GM19099 (cell line): ENCODE measurements around the gene BNIP3.

ENCODE experiments used
- POLR2A ChIP-seq: IDR thresholded peaks from 3 replicates; pipeline ENCODE4 v1.6.1; 2011; ENCODE audit warnings: low read depth; ENCODE audit not compliant: insufficient read length; ENCODE audit errors: extremely low read depth

The BNIP3 gene

GRCh38 chr10:131949041-131949862 lies 32.5 kb downstream of the BNIP3 start:
- TF ChIP-seq POLR2A, result no peak

- TF ChIP-seq POLR2A, result no peak
Measured at GRCh38 chr10:131948501-131948900, 33.2 kb downstream of the BNIP3 start.

- TF ChIP-seq POLR2A, result no peak
Measured at GRCh38 chr10:131947631-131948347, 33.9 kb downstream of the BNIP3 start.

- no peak for TF ChIP-seq POLR2A
Measured at GRCh38 chr10:131946880-131947279, 34.8 kb downstream of the BNIP3 start.

- TF ChIP-seq POLR2A, result no peak
Measured at GRCh38 chr10:131946321-131946751, 35.4 kb downstream of the BNIP3 start.

- TF ChIP-seq POLR2A, result no peak
Measured at GRCh38 chr10:131944976-131945695, 36.6 kb downstream of the BNIP3 start.

GRCh38 chr10:131944412-131944811 lies 37.3 kb downstream of the BNIP3 start:
- TF ChIP-seq POLR2A, result no peak

- TF ChIP-seq POLR2A, result no peak
Measured at GRCh38 chr10:131943021-131943814, 38.5 kb downstream of the BNIP3 start.

- no peak for TF ChIP-seq POLR2A
Measured at GRCh38 chr10:131942455-131942854, 39.3 kb downstream of the BNIP3 start.

- TF ChIP-seq POLR2A, result no peak
Measured at GRCh38 chr10:131938681-131939080, 43.0 kb downstream of the BNIP3 start.

- TF ChIP-seq POLR2A, result no peak
Measured at GRCh38 chr10:131937836-131938235, 43.9 kb downstream of the BNIP3 start.

GRCh38 chr10:131936736-131937135 lies 45.0 kb downstream of the BNIP3 start:
- no peak for TF ChIP-seq POLR2A

GRCh38 chr10:131936294-131936693 lies 45.4 kb downstream of the BNIP3 start:
- no peak for TF ChIP-seq POLR2A

- TF ChIP-seq POLR2A, result no peak
Measured at GRCh38 chr10:131935260-131935659, 46.5 kb downstream of the BNIP3 start.

- no peak for TF ChIP-seq POLR2A
Measured at GRCh38 chr10:131934769-131935168, 47.0 kb downstream of the BNIP3 start.
